HG02610 (cell line): Measurements from ENCODE around the gene B4GALT5.

Experiments
- ATAC-seq: cut with Tn5 transposase; IDR thresholded peaks from one replicate; pipeline ENCODE4 v1.9.1; 2021; ENCODE audit warnings: mild to moderate bottlenecking, moderate library complexity; ENCODE audit not compliant: unreplicated experiment

B4GALT5 gene

GRCh38 chr20:49660912-49661311 is 52.8 kb downstream of the B4GALT5 start:
- ATAC-seq = no peak

- ATAC-seq = no peak
Measured at GRCh38 chr20:49659056-49659455, 54.6 kb downstream of the B4GALT5 start.

GRCh38 chr20:49658508-49658907 is 55.2 kb downstream of the B4GALT5 start:
- no peak for ATAC-seq

GRCh38 chr20:49657118-49657901 is 56.4 kb downstream of the B4GALT5 start:
- ATAC-seq = no peak

- no peak for ATAC-seq
Measured at GRCh38 chr20:49656304-49656703, 57.4 kb downstream of the B4GALT5 start.

- ATAC-seq = no peak
Measured at GRCh38 chr20:49653925-49654434, 59.7 kb downstream of the B4GALT5 start.

- ATAC-seq = no peak
Measured at GRCh38 chr20:49649672-49650071, 64.0 kb downstream of the B4GALT5 start.

- no peak for ATAC-seq
Measured at GRCh38 chr20:49647550-49647949, 66.1 kb downstream of the B4GALT5 start.

- ATAC-seq = no peak
Measured at GRCh38 chr20:49646528-49646927, 67.2 kb downstream of the B4GALT5 start.

- no peak for ATAC-seq
Measured at GRCh38 chr20:49646126-49646525, 67.6 kb downstream of the B4GALT5 start.

- ATAC-seq = no peak
Measured at GRCh38 chr20:49644980-49645565, 68.6 kb downstream of the B4GALT5 start.

- no peak for ATAC-seq
Measured at GRCh38 chr20:49642816-49643215, 70.9 kb downstream of the B4GALT5 start.

GRCh38 chr20:49641683-49642656 is 71.7 kb downstream of the B4GALT5 start:
- ATAC-seq = no peak

- ATAC-seq = no peak
Measured at GRCh38 chr20:49637046-49637637, 76.5 kb downstream of the B4GALT5 start.

GRCh38 chr20:49636447-49636846 is 77.2 kb downstream of the B4GALT5 start:
- ATAC-seq = no peak

GRCh38 chr20:49635866-49636265 is 77.8 kb downstream of the B4GALT5 start:
- no peak for ATAC-seq

GRCh38 chr20:49635166-49635565 is 78.5 kb downstream of the B4GALT5 start:
- no peak for ATAC-seq

- no peak for ATAC-seq
Measured at GRCh38 chr20:49634116-49634515, 79.6 kb downstream of the B4GALT5 start.

- ATAC-seq = no peak
Measured at GRCh38 chr20:49633643-49634042, 80.0 kb downstream of the B4GALT5 start.

- no peak for ATAC-seq
Measured at GRCh38 chr20:49633023-49633422, 80.7 kb downstream of the B4GALT5 start.
